ENCODE measurements around the gene ULK3. TPM values are rescaled to one million over a fixed set of nuclear protein-coding genes. Genes with fewer than 3 reads are reported as not detected.
A peak's percentile ranks its signal among the peaks of the same experiment; 100 is the strongest.

Gene ULK3
- total RNA-seq, 2 experiments from 2014 or later = 56.6 to 66.4 TPM

GRCh38 chr15:74812533-74812932 lies 30.4 kb downstream of the ULK3 start, which contains the start of gene LMAN1L:
Gene LMAN1L (plus strand): TSS chr15:74812835. CDS start chr15:74812855, 20 bp downstream.
- no peak within 1 kb of the TSS for H3K4me3 Mint-ChIP-seq
- ChIA-PET CTCF (interaction anchor here (0.9 to 27.7 kb wide), 2 partner anchors 12 to 32 kb away, joined by 3 to 930 read pairs; partner anchors contain the start of gene CSK), POLR2A (no interaction called here)
- no peak within 1 kb of the TSS for H3K27ac Mint-ChIP-seq
- H3K4me1 Mint-ChIP-seq = peaks cover 2% of the 10 kb centered on the region
- H3K27me3 Mint-ChIP-seq = no peaks in the 10 kb centered on the region
- no peaks in the 10 kb centered on the region for H3K9me3 Mint-ChIP-seq
- no peak for DNase-seq
- H3K36me3 Mint-ChIP-seq (ENCODE audit: low read depth) = no peaks in the 10 kb centered on the region

DNA sequence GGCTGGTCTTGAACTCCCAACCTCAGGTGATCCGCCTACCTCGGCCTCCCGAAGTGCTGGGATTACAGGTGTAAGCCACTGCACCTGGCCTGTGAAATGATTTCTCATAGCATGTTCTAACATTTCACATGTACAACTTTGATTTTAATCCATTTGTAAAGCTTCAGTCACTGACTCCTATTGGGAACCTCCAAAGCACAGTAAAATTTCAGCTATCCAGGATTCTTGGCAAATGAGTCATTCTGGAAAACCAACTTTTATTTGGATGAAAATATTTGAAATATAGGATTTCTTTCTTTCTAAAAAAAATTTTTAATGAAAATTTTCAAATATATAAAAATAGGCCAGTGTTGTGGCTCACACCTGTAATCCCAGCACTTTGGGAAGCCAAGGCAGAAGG lies 33.0 kb downstream of the ULK3 start:
- Mint-ChIP-seq H3K36me3 (ENCODE audit: low read depth) (peaks cover under 1% of the 10 kb centered on the region), H3K27ac (no peak overlapping the region), H3K4me3 (no peak overlapping the region), H3K4me1 (peaks cover 11% of the 10 kb centered on the region), H3K9me3 (no peaks in the 10 kb centered on the region), H3K27me3 (no peaks in the 10 kb centered on the region)
- ChIA-PET CTCF (interaction anchor here (1.0 to 27.7 kb wide), 6 partner anchors 8 to 29 kb away, joined by 3 to 930 read pairs (median 4); partner anchors contain the start of gene CSK), POLR2A (no interaction called here)
- DNase-seq = no peak

GRCh38 chr15:74809242-74809641 lies 33.7 kb downstream of the ULK3 start:
- Mint-ChIP-seq H3K27me3 (no peaks in the 10 kb centered on the region), H3K4me3 (no peak overlapping the region), H3K9me3 (no peaks in the 10 kb centered on the region), H3K4me1 (peaks cover 15% of the 10 kb centered on the region), H3K27ac (peak overlapping the region; percentile 68), H3K36me3 (ENCODE audit: low read depth) (peaks cover 8% of the 10 kb centered on the region)
- CTCF ChIA-PET = interaction anchor here (1.0 to 27.7 kb wide), 4 partner anchors 9 to 28 kb away, joined by 3 to 930 read pairs (median 4); partner anchors contain the start of gene CSK
- DNase-seq = no peak
- POLR2A ChIA-PET = no interaction called here

GRCh38 chr15:74808840-74809229 lies 34.1 kb downstream of the ULK3 start:
- Mint-ChIP-seq H3K4me1 (peaks cover 19% of the 10 kb centered on the region), H3K36me3 (ENCODE audit: low read depth) (peaks cover 12% of the 10 kb centered on the region), H3K27me3 (no peaks in the 10 kb centered on the region), H3K4me3 (no peak overlapping the region), H3K27ac (peak overlapping the region; percentile 68), H3K9me3 (no peaks in the 10 kb centered on the region)
- DNase-seq = no peak
- POLR2A ChIA-PET = no interaction called here
- CTCF ChIA-PET = interaction anchor here (0.9 to 27.7 kb wide), 3 partner anchors 9 to 28 kb away, joined by 3 to 930 read pairs (median 4); partner anchors contain the start of gene CSK

- no peak for DNase-seq
- Mint-ChIP-seq H3K27ac (peak overlapping the region; percentile 79), H3K4me3 (no peak overlapping the region), H3K36me3 (ENCODE audit: low read depth) (peaks cover 14% of the 10 kb centered on the region), H3K9me3 (no peaks in the 10 kb centered on the region), H3K27me3 (no peaks in the 10 kb centered on the region), H3K4me1 (peaks cover 20% of the 10 kb centered on the region)
- ChIA-PET POLR2A (no interaction called here), CTCF (interaction anchor here (0.9 to 27.7 kb wide), 2 partner anchors 9 to 27 kb away, joined by 4 to 930 read pairs; partner anchors contain the start of gene CSK)
Measured at GRCh38 chr15:74808078-74808839, 34.7 kb downstream of the ULK3 start.

GRCh38 chr15:74807282-74807681 lies 35.7 kb downstream of the ULK3 start:
- Mint-ChIP-seq H3K27ac (no peak overlapping the region), H3K27me3 (no peaks in the 10 kb centered on the region), H3K36me3 (ENCODE audit: low read depth) (peaks cover 21% of the 10 kb centered on the region), H3K4me1 (peaks cover 20% of the 10 kb centered on the region), H3K4me3 (no peak overlapping the region), H3K9me3 (no peaks in the 10 kb centered on the region)
- POLR2A ChIA-PET = no interaction called here
- no peak for DNase-seq
- CTCF ChIA-PET = interaction anchor here (1.2 to 27.7 kb wide), 2 partner anchors 11 to 26 kb away, joined by 3 to 930 read pairs; partner anchors contain the start of gene CSK

- POLR2A ChIA-PET = no interaction called here
- CTCF ChIA-PET = interaction anchor here (0.5 to 27.7 kb wide), 7 partner anchors 11 to 157 kb away, joined by 3 to 930 read pairs (median 3); partner anchors contain the start of gene CSK
- no peak for DNase-seq
- H3K27me3 Mint-ChIP-seq = no peaks in the 10 kb centered on the region
- H3K4me3 Mint-ChIP-seq = no peak overlapping the region
- no peak overlapping the region for H3K27ac Mint-ChIP-seq
- H3K9me3 Mint-ChIP-seq = no peaks in the 10 kb centered on the region
- H3K4me1 Mint-ChIP-seq = peaks cover 25% of the 10 kb centered on the region
- peaks cover 38% of the 10 kb centered on the region for H3K36me3 Mint-ChIP-seq (ENCODE audit: low read depth)
Measured at GRCh38 chr15:74804935-74805334, 38.0 kb downstream of the ULK3 start.

DNA sequence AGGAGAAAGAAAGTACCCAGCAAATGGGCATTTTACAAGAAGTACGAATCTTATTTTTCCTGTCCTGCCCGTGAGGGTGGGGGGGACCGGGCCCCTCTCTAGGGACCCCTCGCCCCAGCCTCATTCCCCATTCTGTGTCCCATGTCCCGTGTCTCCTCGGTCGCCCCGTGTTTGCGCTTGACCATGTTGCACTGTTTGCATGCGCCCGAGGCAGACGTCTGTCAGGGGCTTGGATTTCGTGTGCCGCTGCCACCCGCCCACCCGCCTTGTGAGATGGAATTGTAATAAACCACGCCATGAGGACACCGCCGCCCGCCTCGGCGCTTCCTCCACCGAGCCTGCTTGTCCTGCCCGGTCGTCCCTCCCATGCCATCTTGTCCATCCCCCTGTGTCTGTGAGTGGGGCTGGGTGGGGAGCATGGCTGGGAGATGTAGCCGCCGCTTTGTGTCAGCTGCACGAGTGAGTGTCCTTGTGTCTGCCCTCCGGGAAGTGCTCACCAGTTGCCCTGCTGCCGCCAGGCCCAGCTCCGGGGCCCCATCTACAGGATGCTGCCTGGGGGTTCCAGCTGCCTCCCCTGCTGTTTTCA lies 40.0 kb downstream of the ULK3 start:
- ChIA-PET CTCF (interaction anchor here (27.7 kb wide), 1 partner anchor 22 kb away, joined by 930 read pairs; the partner anchor contains the start of gene CSK), POLR2A (no interaction called here)
- peaks cover 44% of the 10 kb centered on the region for H3K4me1 Mint-ChIP-seq
- H3K9me3 Mint-ChIP-seq = no peaks in the 10 kb centered on the region
- H3K36me3 Mint-ChIP-seq (ENCODE audit: low read depth) = peaks cover 51% of the 10 kb centered on the region
- H3K27ac Mint-ChIP-seq = no peak overlapping the region
- no peaks in the 10 kb centered on the region for H3K27me3 Mint-ChIP-seq
- no peak for DNase-seq
- no peak overlapping the region for H3K4me3 Mint-ChIP-seq

- Mint-ChIP-seq H3K27ac (no peak overlapping the region), H3K4me3 (no peak overlapping the region), H3K4me1 (peaks cover 48% of the 10 kb centered on the region), H3K27me3 (no peaks in the 10 kb centered on the region), H3K36me3 (ENCODE audit: low read depth) (peaks cover 52% of the 10 kb centered on the region), H3K9me3 (no peaks in the 10 kb centered on the region)
- POLR2A ChIA-PET = no interaction called here
- CTCF ChIA-PET = interaction anchor here (0.7 to 27.7 kb wide), 2 partner anchors 8 to 21 kb away, joined by 4 to 930 read pairs; partner anchors contain the start of gene CSK
- peak; percentile 5 for DNase-seq
Measured at GRCh38 chr15:74802290-74802689, 40.7 kb downstream of the ULK3 start.

- no peaks in the 10 kb centered on the region for H3K27me3 Mint-ChIP-seq
- no peak overlapping the region for H3K4me3 Mint-ChIP-seq
- peak; percentile 5 for DNase-seq
- POLR2A ChIA-PET = no interaction called here
- H3K27ac Mint-ChIP-seq = no peak overlapping the region
- peaks cover 53% of the 10 kb centered on the region for H3K36me3 Mint-ChIP-seq (ENCODE audit: low read depth)
- peaks cover 45% of the 10 kb centered on the region for H3K4me1 Mint-ChIP-seq
- CTCF ChIA-PET = interaction anchor here (0.6 to 27.7 kb wide), 4 partner anchors 10 to 20 kb away, joined by 3 to 930 read pairs (median 6); partner anchors contain the start of genes CSK and LMAN1L
- H3K9me3 Mint-ChIP-seq = no peaks in the 10 kb centered on the region
Measured at GRCh38 chr15:74801311-74801997, 41.5 kb downstream of the ULK3 start.

GRCh38 chr15:74800559-74801094 lies 42.3 kb downstream of the ULK3 start:
- ChIA-PET CTCF (interaction anchor here (0.8 to 27.7 kb wide), 8 partner anchors 10 to 166 kb away, joined by 3 to 930 read pairs (median 6); partner anchors contain the start of genes CSK and LMAN1L), POLR2A (no interaction called here)
- peaks cover 49% of the 10 kb centered on the region for H3K4me1 Mint-ChIP-seq
- DNase-seq = no peak
- H3K27ac Mint-ChIP-seq = no peak overlapping the region
- peaks cover 59% of the 10 kb centered on the region for H3K36me3 Mint-ChIP-seq (ENCODE audit: low read depth)
- no peaks in the 10 kb centered on the region for H3K9me3 Mint-ChIP-seq
- no peaks in the 10 kb centered on the region for H3K27me3 Mint-ChIP-seq
- H3K4me3 Mint-ChIP-seq = no peak overlapping the region

- Mint-ChIP-seq H3K27me3 (no peaks in the 10 kb centered on the region), H3K9me3 (no peaks in the 10 kb centered on the region), H3K36me3 (ENCODE audit: low read depth) (peaks cover 63% of the 10 kb centered on the region), H3K4me3 (no peak overlapping the region), H3K4me1 (peaks cover 55% of the 10 kb centered on the region), H3K27ac (peak overlapping the region; percentile 80)
- POLR2A ChIA-PET = interaction anchor here (1.2 kb wide), 1 partner anchor 29 kb away, joined by 5 read pairs; no protein-coding TSS in a partner anchor
- peak; percentile 86 for DNase-seq
- CTCF ChIA-PET = interaction anchor here (0.6 to 27.7 kb wide), 15 partner anchors 8 to 425 kb away, joined by 3 to 930 read pairs (median 4); partner anchors contain the start of gene CSK
Measured at GRCh38 chr15:74799856-74800558, 42.9 kb downstream of the ULK3 start.
